K562 (cell line): ENCODE results near the gene CD109. TPM values are rescaled to one million over a fixed set of nuclear protein-coding genes. Genes with fewer than 3 reads are reported as not detected.

ENCODE experiments used
- ATAC-seq: fragments of 200-7000 bp; cut with Tn5 transposase; 3 replicates; pipeline ENCODE4 v1.9.1; 2020; ENCODE audit warnings: moderate library complexity
- BruUV-seq: library from RNA; stranded (reverse); fragments of 400-500 nt; replicated peaks from 2 replicates; lab custom pipeline; 2021; lab: Mats Ljungman, UMichigan
- CTCF ChIA-PET: fragments of 300-600 bp; formaldehyde crosslinking; extraction: SDS; loops from one replicate; lab custom pipeline; 2021; ENCODE audit warnings: low intra/inter-chr PET ratio; lab: Yijun Ruan, JAX
- POLR2A ChIA-PET: fragments of 300-600, 350-650 bp; sonication (Branson Sonifier 250); formaldehyde crosslinking; extraction: SDS; loops from one replicate; lab custom pipeline; 2021; ENCODE audit warnings: antibody characterized with exemption, inconsistent platforms; lab: Yijun Ruan, JAX
- DNase-seq, 4 experiments: peaks; one replicate each; pipeline versions ENCODE4 v3.0.0 to v3.0.0-alpha.2; 2011 to 2018; ENCODE audit warnings: low spot score in 3 of 4, mixed read lengths in 3 of 4; ENCODE audit errors: extremely low read depth in 1 of 4
- FAIRE-seq: peaks from 2 replicates; lab custom pipeline; 2011; peaks lifted over from hg19 to GRCh38; lab: Jason Lieb, UNC
- H2AFZ ChIP-seq: 2 replicates; pipeline ENCODE4 v1.6.0; 2011; ENCODE audit warnings: low read depth, low read length, control low read depth, inconsistent platforms
- H3K27ac ChIP-seq: fragments of 200-600 bp; 3 replicates; pipeline ENCODE4 v1.8.0; 2011; ENCODE audit warnings: low read depth, mild to moderate bottlenecking, control low read depth, inconsistent platforms, low read length, moderate library complexity, mixed read lengths; ENCODE audit errors: extremely low read depth
- H3K27me3 ChIP-seq, 2 experiments: fragments of 300-600 bp in 1 of 2; 2 replicates in 1 of 2; 3 replicates in 1 of 2; pipeline versions ENCODE4 v1.6.0 to v1.8.0; 2011; ENCODE audit warnings: inconsistent platforms in 2 of 2, low read length in 2 of 2, mild to moderate bottlenecking in 1 of 2, mixed read lengths in 1 of 2, moderate library complexity in 1 of 2; ENCODE audit not compliant: control insufficient read depth in 2 of 2, insufficient read depth in 2 of 2
- H3K36me3 ChIP-seq: fragments of 300-600 bp; 3 replicates; pipeline ENCODE4 v1.8.0; 2011; ENCODE audit warnings: mild to moderate bottlenecking, low read length, inconsistent platforms; ENCODE audit not compliant: control insufficient read depth, insufficient read depth
- H3K4me1 ChIP-seq, 2 experiments: fragments of 200-600 bp in 1 of 2; replicated peaks in 1 of 2; 2 replicates in 1 of 2; 3 replicates in 1 of 2; pipeline versions ENCODE4 v1.5.1 to v1.8.0; 2011; ENCODE audit warnings: inconsistent platforms in 2 of 2, low read length in 2 of 2, mild to moderate bottlenecking in 1 of 2, mixed read lengths in 1 of 2, moderate library complexity in 1 of 2; ENCODE audit not compliant: control insufficient read depth in 2 of 2, insufficient read depth in 2 of 2
- H3K4me2 ChIP-seq: 2 replicates; pipeline ENCODE4 v1.6.1; 2011; ENCODE audit warnings: low read length, control low read depth, inconsistent platforms, mixed read lengths; ENCODE audit not compliant: insufficient read depth
- H3K4me3 ChIP-seq: fragments of 200-600 bp; sonication (generic), shearing (Covaris generic); 2 replicates; pipeline ENCODE4 v1.5.1; 2016; ENCODE audit warnings: control low read depth, inconsistent platforms
- H3K79me2 ChIP-seq: fragments of 200-600 bp; 3 replicates; pipeline ENCODE4 v1.8.0; 2011; ENCODE audit warnings: low read length, inconsistent platforms; ENCODE audit not compliant: control insufficient read depth, insufficient read depth
- H3K9ac ChIP-seq, 2 experiments: 2 replicates each; pipeline versions ENCODE4 v1.6.0 to v1.6.1; 2011; ENCODE audit warnings: low read depth in 2 of 2, low read length in 2 of 2, control low read depth in 1 of 2, inconsistent platforms in 1 of 2, mild to moderate bottlenecking in 1 of 2, mixed read lengths in 1 of 2; ENCODE audit not compliant: insufficient read depth in 1 of 2
- H3K9me1 ChIP-seq: one replicate; pipeline ENCODE4 v1.6.0; 2011; ENCODE audit warnings: inconsistent platforms, mild to moderate bottlenecking, low read length, moderate library complexity; ENCODE audit not compliant: control insufficient read depth, insufficient read depth
- H3K9me3 ChIP-seq: replicated peaks from 2 replicates; pipeline ENCODE4 v1.5.1; 2011; ENCODE audit warnings: low read depth, low read length, inconsistent platforms; ENCODE audit not compliant: control insufficient read depth, insufficient read depth
- H4K20me1 ChIP-seq: replicated peaks from 2 replicates; pipeline ENCODE4 v1.6.1; 2011; ENCODE audit warnings: low read length, inconsistent platforms, mixed read lengths; ENCODE audit not compliant: control insufficient read depth, insufficient read depth
- CHD1 ChIP-seq: fragments of 200-600 bp; sonication (generic); IDR thresholded peaks from one replicate; pipeline ENCODE4 v1.6.1; 2012; ENCODE audit warnings: mild to moderate bottlenecking, moderate library complexity, low read length, inconsistent platforms
- FOXP1 ChIP-seq: sonication (generic); formaldehyde crosslinking; IDR thresholded peaks from 2 replicates; pipeline ENCODE4 v1.8.0; 2022; ENCODE audit warnings: mild to moderate bottlenecking, missing genetic modification reagents
- MAFG ChIP-seq: fragments of 450-650 bp; conservative IDR thresholded peaks from 2 replicates; pipeline ENCODE4 v1.6.1; 2016; ENCODE audit warnings: missing genetic modification characterization, missing compliant biosample characterization
- PCBP1 ChIP-seq: fragments of 200-400 bp; formaldehyde crosslinking; IDR thresholded peaks from 2 replicates; pipeline ENCODE4 v1.6.1; 2018; ENCODE audit warnings: mild to moderate bottlenecking, low read depth, low read length; ENCODE audit not compliant: poor library complexity, severe bottlenecking
- RBM39 ChIP-seq: fragments of 200-400 bp; formaldehyde crosslinking; optimal IDR thresholded peaks from 2 replicates; pipeline ENCODE3; 2018; ENCODE audit warnings: low read depth, low read length
- RUNX1 ChIP-seq: sonication (generic); IDR thresholded peaks from 2 replicates; pipeline ENCODE4 v1.6.1; 2016; ENCODE audit warnings: antibody characterized with exemption, low read depth
- TBP ChIP-seq: optimal IDR thresholded peaks from 2 replicates; pipeline ENCODE3; 2011; ENCODE audit warnings: low read depth, low read length, improper control_type of control experiment
- TEAD2 ChIP-seq: fragments of 450-650 bp; IDR thresholded peaks from 2 replicates; pipeline ENCODE4 v1.6.1; 2016; ENCODE audit warnings: missing genetic modification characterization, control low read depth, missing compliant biosample characterization
- ZNF124 ChIP-seq: sonication (generic); formaldehyde crosslinking; IDR thresholded peaks from 2 replicates; pipeline ENCODE4 v1.8.1; 2022; ENCODE audit warnings: missing genetic modification reagents
- ZNF134 ChIP-seq: fragments of 250-450 bp; sonication (Bioruptor Pico); conservative IDR thresholded peaks from 2 replicates; pipeline ENCODE4 v1.4.0; 2020
- ZNF140 ChIP-seq: fragments of 250-450 bp; sonication (Bioruptor Pico); IDR thresholded peaks from 2 replicates; pipeline ENCODE4 v1.8.0; 2021; ENCODE audit warnings: moderate library complexity, mild to moderate bottlenecking, inconsistent platforms
- ZNF696 ChIP-seq: fragments of 250-450 bp; sonication (Bioruptor Pico); conservative IDR thresholded peaks from 2 replicates; pipeline ENCODE4 v1.4.0; 2020; ENCODE audit warnings: mild to moderate bottlenecking, moderate library complexity
- WGBS: fragments of 100-300 bp; shearing (Covaris generic); methylation state at CpG from one replicate; pipeline ENCODE4 v1.1.6; 2016; ENCODE audit warnings: low coverage, mixed read lengths; ENCODE audit not compliant: insufficient coverage; ENCODE audit errors: missing lambda C conversion rate; 5-methylcytosine and 5-hydroxymethylcytosine counted together
- in situ Hi-C: fragments of 300-500 bp; cut with MboI; formaldehyde crosslinking; loops from 4 replicates; pipeline ENCODE4 v1.15.0; 2018; ENCODE audit warnings: inconsistent platforms, mixed read lengths
- intact Hi-C: fragments of 100-400 bp; cut with micrococcal nuclease; formaldehyde crosslinking; loops from 2 replicates; pipeline ENCODE4 v1.14.2; 2022
- polyA plus RNA-seq, 8 experiments: library from polyadenylated mRNA; depleted of rRNA in 4 of 8; stranded (reverse) in 5 of 8; unstranded in 3 of 8; fragments of >200 nt; fragmentation: Nextera tagmentation in 2 of 8; fragmentation: Illumina TruSeq in 1 of 8; extraction: Ambion mirVana in 2 of 8; extraction: Trizol in 1 of 8; gene quantifications; 2 replicates each; pipeline versions ENCODE4 v1.2.1 to v1.2.3, GENCODE V29; 2011 to 2014; ENCODE audit warnings: inconsistent platforms in 1 of 8, missing spikeins in 1 of 8
- total RNA-seq, 7 experiments: library from RNA; depleted of rRNA in 6 of 7; stranded (reverse); fragments of >200 nt in 6 of 7; fragmentation: Illumina TruSeq in 2 of 7; extraction: Trizol in 2 of 7; gene quantifications; 2 replicates each; pipeline versions ENCODE4 v1.2.1 to v1.2.3, GENCODE V29; 2011 to 2021; ENCODE audit warnings: low replicate concordance in 1 of 7
- TF ChIP-seq, protein P1 (sequence below), 2 experiments: IDR thresholded peaks; 2 replicates each; pipeline ENCODE4 v1.6.1; 2011; ENCODE audit warnings: borderline replicate concordance in 1 of 2, control low read depth in 1 of 2, low read depth in 1 of 2, low read length in 1 of 2, mild to moderate bottlenecking in 1 of 2, mixed read lengths in 1 of 2, moderate library complexity in 1 of 2; ENCODE audit not compliant: insufficient read depth in 1 of 2, insufficient read length in 1 of 2, poor library complexity in 1 of 2, severe bottlenecking in 1 of 2; ENCODE audit errors: extremely low read depth in 1 of 2
- TF ChIP-seq, protein P2 (sequence below): IDR thresholded peaks from 2 replicates; pipeline ENCODE4 v1.6.1; 2016; ENCODE audit warnings: missing genetic modification characterization, missing compliant biosample characterization
- TF ChIP-seq, protein P3 (sequence below): sonication (generic); formaldehyde crosslinking; IDR thresholded peaks from 2 replicates; pipeline ENCODE4 v1.8.1; 2023; ENCODE audit warnings: mild to moderate bottlenecking, missing genetic modification reagents

Gene CD109
- total and polyA plus RNA-seq, 9 of the 15 experiments (the other 6 are each of a cell fraction or from before 2014, with no cell fraction given) = under 0.01 to 0.22 (median 0.11) TPM

DNA sequence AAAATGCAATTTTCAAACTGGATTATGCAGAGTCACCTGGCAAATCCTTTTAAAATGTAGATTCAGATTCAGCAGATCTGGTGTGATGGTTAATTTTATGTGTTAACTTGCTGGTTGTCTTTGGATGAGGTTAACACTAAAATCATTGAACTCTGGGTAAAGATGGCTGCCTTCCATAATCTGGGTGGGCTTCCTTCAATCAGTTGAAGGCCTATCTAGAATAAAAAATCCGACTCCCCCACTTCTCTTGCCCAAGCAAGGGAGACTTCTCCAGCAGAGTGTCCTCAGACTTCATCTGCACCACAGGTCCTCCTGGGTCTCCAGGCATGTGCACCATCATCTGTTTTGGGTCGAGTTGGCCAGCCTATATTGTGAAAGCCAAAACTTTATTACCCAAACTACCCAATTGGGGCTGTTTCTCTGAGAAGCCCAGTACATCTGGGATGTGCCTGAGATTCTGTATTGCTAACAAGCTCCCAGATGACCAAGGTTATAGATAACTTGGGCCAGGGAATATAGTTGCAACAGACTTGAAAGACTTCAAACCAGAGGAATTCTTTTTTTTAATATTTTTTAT, 40.6 kb upstream of the CD109 start:
- H3K4me3 ChIP-seq = no peak overlapping the region
- H3K27ac ChIP-seq = no peak overlapping the region
- H4K20me1 ChIP-seq = no peaks in the 10 kb centered on the region
- peak overlapping the region; percentile 99; the same call in 1 of the 2 replicates for H2AFZ ChIP-seq
- no peaks in the 10 kb centered on the region for H3K27me3 ChIP-seq
- H3K4me2 ChIP-seq = peak overlapping the region; percentile 93
- H3K79me2 ChIP-seq = peaks cover 16% of the 10 kb centered on the region; the same call in 2 of the 3 replicates
- H3K36me3 ChIP-seq = no peaks in the 10 kb centered on the region
- BruUV-seq = no TSS peak
- no peaks in the 10 kb centered on the region for H3K9me3 ChIP-seq
- ATAC-seq = no peak
- WGBS = 36% methylated on average over 2 of the region's 2 CpGs
- H3K9ac ChIP-seq = peak overlapping the region in 1 of 2 experiments; percentile 87; a peak in 1 of 4 replicates
- no peak for FAIRE-seq
- no peaks in the 10 kb centered on the region for H3K9me1 ChIP-seq
- ChIA-PET POLR2A (interaction anchor here (0.7 to 4.1 kb wide), 5 partner anchors 8 to 194 kb away, joined by 3 to 91 read pairs (median 4); partner anchors contain the start of genes EEF1A1 and MTO1), CTCF (no interaction called here)
- in situ Hi-C loops (no loop called here), intact Hi-C loops (loop anchor here (2.0 kb wide), 1 partner anchor 141 kb away; no protein-coding TSS in a partner anchor)
- no peak for DNase-seq
- H3K4me1 ChIP-seq = peaks cover 5 to 10% of the 10 kb centered on the region in 2 experiments; a peak in 3 of 5 replicates
- TF ChIP-seq MAFG (peak; percentile 27; the same call in 1 of the 2 replicates), ZNF696 (no peak), TEAD2 (tag) (no peak), ZNF124 (CRISPR knock-in tag) (no peak), ZNF134 (CRISPR knock-in tag) (peak; percentile 81), PCBP1 (no peak), CHD1 (no peak), FOXP1 (no peak), RBM39 (no peak), RUNX1 (no peak), TBP (no peak), ZNF140 (CRISPR knock-in tag) (no peak)
- TF ChIP-seq, protein P1, sequence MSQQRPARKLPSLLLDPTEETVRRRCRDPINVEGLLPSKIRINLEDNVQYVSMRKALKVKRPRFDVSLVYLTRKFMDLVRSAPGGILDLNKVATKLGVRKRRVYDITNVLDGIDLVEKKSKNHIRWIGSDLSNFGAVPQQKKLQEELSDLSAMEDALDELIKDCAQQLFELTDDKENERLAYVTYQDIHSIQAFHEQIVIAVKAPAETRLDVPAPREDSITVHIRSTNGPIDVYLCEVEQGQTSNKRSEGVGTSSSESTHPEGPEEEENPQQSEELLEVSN (IDR thresholded peaks at IDR 0.05; ENCODE audit: borderline replicate concordance in 1 of 2, extremely low read depth in 1 of 2, insufficient read depth in 1 of 2, insufficient read length in 1 of 2, low read depth in 1 of 2, low read length in 1 of 2, poor library complexity in 1 of 2, severe bottlenecking in 1 of 2) = no peak
- TF ChIP-seq, protein P2, sequence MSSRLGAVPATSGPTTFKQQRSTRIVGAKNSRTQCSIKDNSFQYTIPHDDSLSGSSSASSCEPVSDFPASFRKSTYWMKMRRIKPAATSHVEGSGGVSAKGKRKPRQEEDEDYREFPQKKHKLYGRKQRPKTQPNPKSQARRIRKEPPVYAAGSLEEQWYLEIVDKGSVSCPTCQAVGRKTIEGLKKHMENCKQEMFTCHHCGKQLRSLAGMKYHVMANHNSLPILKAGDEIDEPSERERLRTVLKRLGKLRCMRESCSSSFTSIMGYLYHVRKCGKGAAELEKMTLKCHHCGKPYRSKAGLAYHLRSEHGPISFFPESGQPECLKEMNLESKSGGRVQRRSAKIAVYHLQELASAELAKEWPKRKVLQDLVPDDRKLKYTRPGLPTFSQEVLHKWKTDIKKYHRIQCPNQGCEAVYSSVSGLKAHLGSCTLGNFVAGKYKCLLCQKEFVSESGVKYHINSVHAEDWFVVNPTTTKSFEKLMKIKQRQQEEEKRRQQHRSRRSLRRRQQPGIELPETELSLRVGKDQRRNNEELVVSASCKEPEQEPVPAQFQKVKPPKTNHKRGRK = no peak
- TF ChIP-seq, protein P3, sequence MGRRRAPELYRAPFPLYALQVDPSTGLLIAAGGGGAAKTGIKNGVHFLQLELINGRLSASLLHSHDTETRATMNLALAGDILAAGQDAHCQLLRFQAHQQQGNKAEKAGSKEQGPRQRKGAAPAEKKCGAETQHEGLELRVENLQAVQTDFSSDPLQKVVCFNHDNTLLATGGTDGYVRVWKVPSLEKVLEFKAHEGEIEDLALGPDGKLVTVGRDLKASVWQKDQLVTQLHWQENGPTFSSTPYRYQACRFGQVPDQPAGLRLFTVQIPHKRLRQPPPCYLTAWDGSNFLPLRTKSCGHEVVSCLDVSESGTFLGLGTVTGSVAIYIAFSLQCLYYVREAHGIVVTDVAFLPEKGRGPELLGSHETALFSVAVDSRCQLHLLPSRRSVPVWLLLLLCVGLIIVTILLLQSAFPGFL (CRISPR knock-in tag) = no peak
